A549 (cell line): Measurements from ENCODE around the gene MKRN1. TPM values are rescaled to one million over a fixed set of nuclear protein-coding genes. Genes with fewer than 3 reads are reported as not detected.
"Not testable (repeated sequence)": the region's sequence is repeated elsewhere in the genome, so short reads cannot be mapped to it uniquely, and the experiment has no call there.

Source experiments
- ATAC-seq, 2 experiments: fragments of 200-7000 bp in 1 of 2; fragments of >200 bp in 1 of 2; cut with Nextera tagmentation in 1 of 2; cut with Tn5 transposase in 1 of 2; 3 replicates each; pipeline versions ENCODE4 v1.8.0 to v1.9.1; 2018 to 2020; ENCODE audit warnings: mild to moderate bottlenecking in 1 of 2, moderate library complexity in 1 of 2
- CTCF ChIA-PET: fragments of 300-600 bp; sonication (Branson Sonifier 250); formaldehyde crosslinking; extraction: SDS; loops from one replicate; lab custom pipeline; 2021; ENCODE audit warnings: antibody characterized with exemption, inconsistent platforms; lab: Yijun Ruan, JAX
- POLR2A ChIA-PET: fragments of 350-600 bp; formaldehyde crosslinking; extraction: SDS; loops from one replicate; lab custom pipeline; 2021; ENCODE audit warnings: antibody characterized with exemption, inconsistent platforms; lab: Yijun Ruan, JAX
- DNase-seq, 2 experiments: peaks; one replicate each; pipeline versions ENCODE4 v3.0.0 to v3.0.0-alpha.2; 2011 to 2016; ENCODE audit warnings: low read depth in 1 of 2, low spot score in 1 of 2
- FAIRE-seq: peaks from 2 replicates; lab custom pipeline; 2011; peaks lifted over from hg19 to GRCh38; lab: Jason Lieb, UNC
- H3K27ac ChIP-seq, 2 experiments: fragments of >200 bp; sonication (Bioruptor Twin); formaldehyde crosslinking; 3 replicates each; pipeline ENCODE4 v1.5.1; 2016 to 2017
- H3K4me1 ChIP-seq: fragments of >200 bp; sonication (Bioruptor Twin); formaldehyde crosslinking; 3 replicates; pipeline ENCODE4 v1.6.1; 2016
- H3K4me2 ChIP-seq: fragments of >200 bp; sonication (Bioruptor Twin); formaldehyde crosslinking; 3 replicates; pipeline ENCODE4 v1.6.1; 2016
- H3K4me3 ChIP-seq: fragments of >200 bp; sonication (Bioruptor Twin); formaldehyde crosslinking; 3 replicates; pipeline ENCODE4 v1.5.1; 2016
- H3K9me3 ChIP-seq: fragments of >200 bp; sonication (Bioruptor Twin); formaldehyde crosslinking; 3 replicates; pipeline ENCODE4 v1.6.1; 2016
- CBX8 ChIP-seq: fragments of 200-600 bp; sonication (generic); IDR thresholded peaks from 2 replicates; pipeline ENCODE4 v1.6.1; 2016
- CHD4 ChIP-seq: fragments of 200-600 bp; sonication (generic); IDR thresholded peaks from 2 replicates; pipeline ENCODE4 v1.6.1; 2016; ENCODE audit warnings: antibody characterized with exemption, mild to moderate bottlenecking, borderline replicate concordance
- EHMT2 ChIP-seq: fragments of 200-600 bp; sonication (generic); IDR thresholded peaks from 2 replicates; pipeline ENCODE4 v1.6.1; 2016; ENCODE audit warnings: antibody characterized with exemption, low read depth, mild to moderate bottlenecking, moderate library complexity
- JUN ChIP-seq, 2 experiments: fragments of >200 bp; sonication (Bioruptor Twin); formaldehyde crosslinking; IDR thresholded peaks; 2 replicates in 1 of 2; 3 replicates in 1 of 2; pipeline ENCODE4 v1.6.1; 2016 to 2017
- NFE2L2 ChIP-seq: fragments of 150-350 bp; conservative IDR thresholded peaks from 2 replicates; pipeline ENCODE4 v1.6.1; 2014; ENCODE audit warnings: low read length
- POLR2A ChIP-seq: IDR thresholded peaks from 2 replicates; pipeline ENCODE4 v1.6.1; 2012; ENCODE audit warnings: mild to moderate bottlenecking, low read length
- POLR2AphosphoS2 ChIP-seq: conservative IDR thresholded peaks from 2 replicates; pipeline ENCODE4 v1.6.1; 2012; ENCODE audit warnings: low read length, improper control_type of control experiment, inconsistent platforms
- RAD21 ChIP-seq, 2 experiments: fragments of >200 bp in 1 of 2; sonication (Bioruptor Twin) in 1 of 2; formaldehyde crosslinking in 1 of 2; IDR thresholded peaks in 1 of 2; conservative IDR thresholded peaks in 1 of 2; 2 replicates in 1 of 2; 3 replicates in 1 of 2; pipeline ENCODE4 v1.6.1; 2012 to 2018; ENCODE audit warnings: inconsistent platforms in 1 of 2
- RARB ChIP-seq: fragments of 250-450 bp; sonication (Bioruptor Pico); IDR thresholded peaks from 2 replicates; pipeline ENCODE4 v1.8.0; 2021; ENCODE audit warnings: mild to moderate bottlenecking, moderate library complexity
- RFX5 ChIP-seq: fragments of 450-650 bp; IDR thresholded peaks from 2 replicates; pipeline ENCODE4 v1.7.1; 2014; ENCODE audit warnings: antibody characterized with exemption, mild to moderate bottlenecking, moderate library complexity
- RNF2 ChIP-seq: fragments of 200-600 bp; sonication (generic); IDR thresholded peaks from 2 replicates; pipeline ENCODE4 v1.6.1; 2016; ENCODE audit warnings: low read depth, mild to moderate bottlenecking, antibody characterized with exemption, moderate library complexity, borderline replicate concordance
- ZNF302 ChIP-seq: fragments of 250-450 bp; sonication (Bioruptor Pico); IDR thresholded peaks from 2 replicates; pipeline ENCODE4 v1.9.0; 2021; ENCODE audit warnings: inconsistent platforms, mild to moderate bottlenecking, moderate library complexity
- ZSCAN20 ChIP-seq: fragments of 250-450 bp; sonication (Bioruptor Pico); IDR thresholded peaks from 2 replicates; pipeline ENCODE4 v1.8.0; 2022; ENCODE audit warnings: mild to moderate bottlenecking, moderate library complexity
- WGBS: methylation state at CpG from one replicate; pipeline ENCODE4 v1.1.6; 2017; ENCODE audit errors: missing lambda C conversion rate; 5-methylcytosine and 5-hydroxymethylcytosine counted together
- polyA plus RNA-seq, 4 experiments: library from polyadenylated mRNA; depleted of rRNA in 3 of 4; stranded (reverse); fragments of >200 nt; fragmentation: RNase III in 1 of 4; extraction: RNeasy Plus Mini Kit Qiagen cat#74134 plus additional on column Dnase treatment in 1 of 4; gene quantifications; 2 replicates in 3 of 4; 3 replicates in 1 of 4; pipeline ENCODE4 v1.2.3, GENCODE V29; 2011 to 2017
- TF ChIP-seq, protein P1 (sequence below): fragments of 250-450 bp; sonication (Bioruptor Pico); IDR thresholded peaks from 2 replicates; pipeline ENCODE4 v1.5.0; 2021; ENCODE audit warnings: mild to moderate bottlenecking, moderate library complexity, borderline replicate concordance
- TF ChIP-seq, protein P2 (sequence below): fragments of >200 bp; sonication (Bioruptor Twin); formaldehyde crosslinking; IDR thresholded peaks from 3 replicates; pipeline ENCODE4 v1.5.1; 2016
- TF ChIP-seq, protein P3 (sequence below): fragments of >200 bp; sonication (Bioruptor Twin); formaldehyde crosslinking; IDR thresholded peaks from 2 replicates; pipeline ENCODE4 v1.6.1; 2016

The MKRN1 gene
- polyA plus RNA-seq, 2 of the 4 experiments (the other 2 are of a cell fraction) = 53.2 to 68.8 TPM

DNA sequence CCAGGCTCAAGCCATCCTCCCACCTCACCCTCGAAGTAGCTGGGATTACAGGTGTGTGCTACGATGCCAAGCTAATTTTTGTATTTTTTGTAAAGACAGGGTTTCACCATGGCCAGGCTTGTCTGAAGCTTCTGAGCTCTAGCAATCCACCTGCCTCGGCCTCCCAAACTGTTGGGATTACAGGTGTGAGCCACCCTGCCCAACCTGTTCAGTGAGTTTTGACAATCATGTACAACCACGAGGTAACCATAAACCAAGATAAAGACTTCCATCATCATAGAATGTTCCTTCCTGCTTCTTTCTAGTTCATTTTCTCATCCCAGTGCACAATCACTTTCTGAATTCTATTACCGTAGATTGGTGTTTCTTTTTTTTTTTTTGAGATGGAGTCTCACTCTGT is 30.5 kb upstream of the MKRN1 start:
- no peak for FAIRE-seq
- CTCF ChIA-PET = interaction anchor here (5.0 to 24.2 kb wide), 2 partner anchors 7 to 138 kb away, joined by 27 to 493 read pairs; partner anchors contain the start of gene DENND2A
- POLR2A ChIA-PET = no interaction called here
- no peak for TF ChIP-seq RFX5
- TF ChIP-seq, protein P1, sequence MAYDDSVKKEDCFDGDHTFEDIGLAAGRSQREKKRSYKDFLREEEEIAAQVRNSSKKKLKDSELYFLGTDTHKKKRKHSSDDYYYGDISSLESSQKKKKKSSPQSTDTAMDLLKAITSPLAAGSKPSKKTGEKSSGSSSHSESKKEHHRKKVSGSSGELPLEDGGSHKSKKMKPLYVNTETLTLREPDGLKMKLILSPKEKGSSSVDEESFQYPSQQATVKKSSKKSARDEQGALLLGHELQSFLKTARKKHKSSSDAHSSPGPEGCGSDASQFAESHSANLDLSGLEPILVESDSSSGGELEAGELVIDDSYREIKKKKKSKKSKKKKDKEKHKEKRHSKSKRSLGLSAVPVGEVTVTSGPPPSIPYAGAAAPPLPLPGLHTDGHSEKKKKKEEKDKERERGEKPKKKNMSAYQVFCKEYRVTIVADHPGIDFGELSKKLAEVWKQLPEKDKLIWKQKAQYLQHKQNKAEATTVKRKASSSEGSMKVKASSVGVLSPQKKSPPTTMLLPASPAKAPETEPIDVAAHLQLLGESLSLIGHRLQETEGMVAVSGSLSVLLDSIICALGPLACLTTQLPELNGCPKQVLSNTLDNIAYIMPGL (CRISPR knock-in tag) = no peak
- no peak for TF ChIP-seq CHD4
- TF ChIP-seq ZSCAN20 (CRISPR knock-in tag) = no peak
- TF ChIP-seq, protein P2, sequence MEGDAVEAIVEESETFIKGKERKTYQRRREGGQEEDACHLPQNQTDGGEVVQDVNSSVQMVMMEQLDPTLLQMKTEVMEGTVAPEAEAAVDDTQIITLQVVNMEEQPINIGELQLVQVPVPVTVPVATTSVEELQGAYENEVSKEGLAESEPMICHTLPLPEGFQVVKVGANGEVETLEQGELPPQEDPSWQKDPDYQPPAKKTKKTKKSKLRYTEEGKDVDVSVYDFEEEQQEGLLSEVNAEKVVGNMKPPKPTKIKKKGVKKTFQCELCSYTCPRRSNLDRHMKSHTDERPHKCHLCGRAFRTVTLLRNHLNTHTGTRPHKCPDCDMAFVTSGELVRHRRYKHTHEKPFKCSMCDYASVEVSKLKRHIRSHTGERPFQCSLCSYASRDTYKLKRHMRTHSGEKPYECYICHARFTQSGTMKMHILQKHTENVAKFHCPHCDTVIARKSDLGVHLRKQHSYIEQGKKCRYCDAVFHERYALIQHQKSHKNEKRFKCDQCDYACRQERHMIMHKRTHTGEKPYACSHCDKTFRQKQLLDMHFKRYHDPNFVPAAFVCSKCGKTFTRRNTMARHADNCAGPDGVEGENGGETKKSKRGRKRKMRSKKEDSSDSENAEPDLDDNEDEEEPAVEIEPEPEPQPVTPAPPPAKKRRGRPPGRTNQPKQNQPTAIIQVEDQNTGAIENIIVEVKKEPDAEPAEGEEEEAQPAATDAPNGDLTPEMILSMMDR = no peak
- TF ChIP-seq, protein P3, sequence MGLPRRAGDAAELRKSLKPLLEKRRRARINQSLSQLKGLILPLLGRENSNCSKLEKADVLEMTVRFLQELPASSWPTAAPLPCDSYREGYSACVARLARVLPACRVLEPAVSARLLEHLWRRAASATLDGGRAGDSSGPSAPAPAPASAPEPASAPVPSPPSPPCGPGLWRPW = no peak
- TF ChIP-seq RAD21 (conservative IDR thresholded peaks at IDR 0.05 in 1 of 2, IDR thresholded peaks at IDR 0.05 in 1 of 2) = no peak
- TF ChIP-seq JUN (IDR thresholded peaks at IDR 0.05) = no peak
- TF ChIP-seq, all 56 proteins: peak for 0
- H3K4me3 ChIP-seq = no peak overlapping the region
- no peak overlapping the region for H3K4me2 ChIP-seq
- peaks cover 12% of the 10 kb centered on the region for H3K4me1 ChIP-seq
- DNase-seq = no peak
- no peaks in the 10 kb centered on the region for H3K9me3 ChIP-seq
- ATAC-seq = no peak
- 77% methylated on average over 4 of the region's 5 CpGs for WGBS
- H3K27ac ChIP-seq = no peak overlapping the region

DNA sequence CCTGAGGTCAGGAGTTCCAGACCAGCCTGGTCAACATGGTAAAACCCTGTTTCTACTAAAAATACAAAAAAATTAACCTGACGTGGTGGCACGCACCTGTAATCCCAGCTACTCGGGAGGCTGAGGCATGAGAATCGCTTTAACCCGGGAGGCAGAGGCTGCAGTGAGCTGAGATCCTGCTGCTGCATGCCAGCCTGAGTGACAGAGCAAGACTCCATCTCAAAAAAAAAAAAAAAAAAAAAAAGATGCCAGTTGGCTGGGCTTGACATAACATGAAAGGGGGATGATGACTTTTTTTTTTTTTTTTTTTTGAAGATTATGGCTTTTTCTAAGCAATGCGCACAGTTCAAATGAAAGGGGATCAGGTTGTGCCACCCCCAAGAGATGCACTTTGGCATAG is 28.3 kb upstream of the MKRN1 start:
- FAIRE-seq, H3K4me1 ChIP-seq, DNase-seq, H3K4me3 ChIP-seq, H3K9me3 ChIP-seq, H3K27ac ChIP-seq, POLR2A ChIA-PET, H3K4me2 ChIP-seq, ATAC-seq: not testable (repeated sequence)
- WGBS = 77% methylated on average over 6 of the region's 6 CpGs
- CTCF ChIA-PET = interaction anchor here (0.7 to 24.2 kb wide), 6 partner anchors 10 to 153 kb away, joined by 3 to 493 read pairs (median 8); partner anchors contain the start of gene DENND2A

DNA sequence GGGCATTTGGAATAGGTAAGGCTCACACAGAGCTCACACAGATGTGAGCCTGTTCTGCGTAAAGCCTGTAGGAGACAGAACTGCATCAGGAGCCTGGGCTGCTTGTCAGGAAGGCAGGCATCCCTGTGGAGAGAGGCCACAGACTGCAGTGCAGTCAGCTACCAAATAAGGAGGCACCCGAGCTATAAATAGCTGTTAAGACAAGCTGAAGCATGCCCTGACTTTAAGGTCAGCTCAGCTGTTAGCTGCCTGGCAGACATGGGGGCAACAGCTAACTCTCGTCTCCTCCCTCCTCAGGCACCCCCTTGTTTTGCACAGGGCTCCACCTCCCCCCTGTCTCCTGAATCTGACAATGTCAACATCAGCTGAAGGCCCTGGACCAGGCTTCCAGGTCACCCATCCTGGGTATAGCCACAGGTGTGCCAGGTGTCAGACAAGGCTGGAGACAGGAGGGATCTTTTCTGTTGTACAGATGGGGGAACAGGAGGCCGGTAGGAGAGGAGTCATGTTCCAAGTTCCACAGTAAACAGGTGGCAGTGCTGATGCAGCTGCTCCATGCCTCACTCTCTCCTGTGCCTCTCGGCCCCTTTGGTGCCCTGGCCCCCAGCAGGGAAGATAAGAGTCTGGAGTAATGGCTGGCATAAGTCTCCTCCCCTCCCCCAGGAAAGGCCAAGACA is 27.6 kb upstream of the MKRN1 start:
- Histone ChIP-seq H3K4me2 (no peak overlapping the region), H3K27ac (peak overlapping the region in 1 of 2 experiments; percentile 18; a peak in 1 of 6 replicates), H3K9me3 (no peaks in the 10 kb centered on the region), H3K4me3 (no peak overlapping the region), H3K4me1 (0 out of 3 replicates have a peak, but pooled peaks cover 3% of the 10 kb centered on the region)
- CTCF ChIA-PET = interaction anchor here (0.7 to 24.2 kb wide), 6 partner anchors 10 to 154 kb away, joined by 3 to 493 read pairs (median 8); partner anchors contain the start of gene DENND2A
- 52% methylated on average over 5 of the region's 5 CpGs for WGBS
- POLR2A ChIA-PET = no interaction called here
- FAIRE-seq = no peak
- peak; percentile 74 to 84 for ATAC-seq
- DNase-seq = peak in 1 of 2 experiments; percentile 27
- TF ChIP-seq POLR2A (no peak), EHMT2 (no peak), ZNF302 (CRISPR knock-in tag) (no peak), CHD4 (no peak)

DNA sequence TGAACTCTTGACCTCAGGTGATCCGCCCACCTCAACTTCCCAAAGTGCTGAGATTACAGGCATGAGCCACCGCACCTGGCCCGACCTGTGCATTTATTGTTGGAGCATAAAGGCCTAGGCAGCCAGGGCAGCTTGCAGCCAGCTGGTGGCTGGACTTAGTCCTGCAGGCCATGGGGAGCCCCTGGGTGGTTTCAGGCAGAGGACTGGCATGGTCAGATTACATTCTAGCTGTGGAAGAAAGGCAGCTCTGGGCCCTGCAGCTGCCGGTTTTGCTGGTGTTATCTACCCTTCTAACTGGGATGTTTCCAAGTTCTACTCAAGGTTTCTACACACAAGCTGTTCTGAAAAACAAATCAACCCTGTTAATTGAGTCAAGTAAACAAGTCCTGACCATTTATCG is 22.7 kb upstream of the MKRN1 start:
- H3K27ac ChIP-seq = no peak overlapping the region
- CTCF ChIA-PET = interaction anchor here (1.1 to 3.4 kb wide), 5 partner anchors 8 to 151 kb away, joined by 3 to 13 read pairs (median 4); no protein-coding TSS in a partner anchor
- TF ChIP-seq NFE2L2 (no peak), CBX8 (no peak), CHD4 (no peak), RARB (CRISPR knock-in tag) (no peak), RNF2 (no peak), ZNF302 (CRISPR knock-in tag) (no peak), POLR2AphosphoS2 (no peak)
- TF ChIP-seq, protein P1 (CRISPR knock-in tag) = no peak
- TF ChIP-seq, protein P3 = no peak
- FAIRE-seq = no peak
- H3K4me3 ChIP-seq = no peak overlapping the region
- no peak overlapping the region for H3K4me2 ChIP-seq
- no peaks in the 10 kb centered on the region for H3K9me3 ChIP-seq
- H3K4me1 ChIP-seq = 0 out of 3 replicates have a peak, but pooled peaks cover 3% of the 10 kb centered on the region
- no peak for DNase-seq
- 84% methylated on average over 4 of the region's 5 CpGs for WGBS
- ATAC-seq = peak in 1 of 2 experiments; percentile 59; a peak in 3 of 6 replicates
- POLR2A ChIA-PET = interaction anchor here (0.7 kb wide), 1 partner anchor 65 kb away, joined by 3 read pairs; no protein-coding TSS in a partner anchor

DNA sequence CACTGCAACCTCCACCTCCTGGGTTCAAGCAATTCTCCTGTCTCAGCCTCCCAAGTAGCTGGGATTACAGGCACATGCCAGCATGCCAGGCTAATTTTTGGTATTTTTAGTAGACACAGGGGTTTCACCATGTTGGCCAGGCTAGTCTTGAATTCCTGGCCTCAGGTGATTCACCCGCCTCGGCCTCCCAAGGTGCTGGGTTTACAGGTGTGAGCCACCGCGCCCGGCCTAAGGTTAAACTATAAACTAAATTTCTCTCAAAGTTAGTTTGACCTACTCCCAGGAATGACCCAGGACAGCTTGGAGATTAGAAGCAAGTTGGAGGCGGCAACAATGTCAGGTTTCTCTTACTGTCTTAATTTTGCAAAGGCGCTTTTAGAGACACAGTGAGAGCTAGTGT is 18.5 kb upstream of the MKRN1 start:
- POLR2A ChIA-PET, H3K9me3 ChIP-seq, H3K4me2 ChIP-seq, H3K4me3 ChIP-seq, DNase-seq, H3K4me1 ChIP-seq, H3K27ac ChIP-seq, FAIRE-seq, ATAC-seq: not testable (repeated sequence)
- CTCF ChIA-PET = interaction anchor here (0.7 to 2.6 kb wide), 4 partner anchors 22 to 166 kb away, joined by 3 to 11 read pairs (median 7); no protein-coding TSS in a partner anchor
- 89% methylated on average over 7 of the region's 7 CpGs for WGBS
